ENCODE data around the gene PIK3R1. TPM values are rescaled to one million over a fixed set of nuclear protein-coding genes. Genes with fewer than 3 reads are reported as not detected.
"Not testable (repeated sequence)": the region's sequence is repeated elsewhere in the genome, so short reads cannot be mapped to it uniquely, and the experiment has no call there.

The PIK3R1 gene
- total RNA-seq, 2 experiments from 2014 or later: 75.6 to 97.0 TPM

DNA sequence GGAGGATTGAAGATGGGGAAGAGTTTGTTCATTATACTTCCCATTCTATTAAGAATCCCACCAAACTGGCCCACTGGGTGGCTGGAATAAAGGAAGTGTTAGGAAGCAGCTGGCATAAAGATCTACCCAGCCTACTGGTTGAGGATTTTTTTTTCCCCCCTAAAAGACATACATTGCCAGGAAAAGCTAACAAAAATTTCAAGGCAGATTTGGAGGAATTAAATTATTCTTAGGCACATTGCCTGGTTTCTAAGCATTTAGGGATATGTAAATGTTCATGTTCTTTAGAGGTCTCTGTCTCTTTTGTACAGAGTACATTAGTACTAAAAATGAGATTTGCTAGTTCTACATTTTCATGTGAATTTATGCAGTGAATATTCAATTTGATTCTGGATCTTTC lies 8.3 kb downstream of the PIK3R1 start:
- Mint-ChIP-seq H3K27ac (no peak overlapping the region), H3K4me1 (peaks cover 65% of the 10 kb centered on the region), H3K27me3 (no peaks in the 10 kb centered on the region), H3K4me3 (no peak overlapping the region), H3K36me3 (ENCODE audit: low read depth) (peaks cover 62% of the 10 kb centered on the region), H3K9me3 (no peaks in the 10 kb centered on the region)
- DNase-seq: no peak
- ChIA-PET CTCF (interaction anchor here (0.6 to 1.9 kb wide), 4 partner anchors 8 to 41 kb away, joined by 3 to 5 read pairs (median 4); no protein-coding TSS in a partner anchor), POLR2A (no interaction called here)

- no peaks in the 10 kb centered on the region for H3K27me3 Mint-ChIP-seq
- H3K9me3 Mint-ChIP-seq: no peaks in the 10 kb centered on the region
- H3K36me3 Mint-ChIP-seq (ENCODE audit: low read depth): peaks cover 63% of the 10 kb centered on the region
- DNase-seq: no peak
- no peak overlapping the region for H3K4me3 Mint-ChIP-seq
- CTCF ChIA-PET: interaction anchor here (0.6 to 1.9 kb wide), 3 partner anchors 8 to 12 kb away, joined by 3 to 5 read pairs (median 5); no protein-coding TSS in a partner anchor
- POLR2A ChIA-PET: interaction anchor here (0.6 kb wide), 1 partner anchor 1040 kb away, joined by 6 read pairs; no protein-coding TSS in a partner anchor
- peaks cover 60% of the 10 kb centered on the region for H3K4me1 Mint-ChIP-seq
- H3K27ac Mint-ChIP-seq: no peak overlapping the region
Observed at GRCh38 chr5:68224509-68225187, 9.1 kb downstream of the PIK3R1 start.

DNA sequence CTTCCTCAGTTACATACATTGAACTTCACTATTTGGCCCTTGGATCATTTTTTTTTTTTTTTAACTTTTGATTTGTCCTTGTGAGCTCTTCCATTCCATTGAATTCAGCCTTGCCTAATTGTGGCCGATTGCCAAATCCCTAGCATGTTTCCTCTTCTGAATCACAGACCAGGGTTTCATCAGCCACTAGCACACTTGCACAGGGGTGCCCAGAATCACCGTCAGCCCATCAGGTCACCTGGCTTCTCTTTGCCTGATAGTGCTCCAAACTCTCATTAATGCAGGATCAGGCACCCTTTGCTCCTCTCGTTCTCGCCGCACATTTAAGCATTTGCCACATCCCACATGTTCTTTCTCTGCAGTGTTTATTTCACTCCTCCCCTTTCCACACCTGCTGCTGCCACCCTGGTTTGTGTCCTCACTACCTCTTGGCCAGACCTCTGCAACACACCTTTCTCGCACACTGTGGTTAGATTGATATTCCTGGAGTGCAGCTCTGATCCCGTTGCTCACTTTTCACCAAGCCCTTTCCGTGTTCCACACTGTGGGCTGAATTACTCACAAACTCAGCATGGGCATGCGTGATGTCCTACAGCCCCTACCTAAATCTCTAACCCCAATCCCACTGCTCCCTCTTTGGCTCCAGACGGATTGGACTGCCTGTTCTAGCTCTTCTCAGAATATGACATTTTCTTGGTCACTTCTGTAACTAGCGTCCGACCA lies 9.8 kb downstream of the PIK3R1 start:
- Mint-ChIP-seq H3K27ac (no peak overlapping the region), H3K36me3 (ENCODE audit: low read depth) (peaks cover 59% of the 10 kb centered on the region)

DNA sequence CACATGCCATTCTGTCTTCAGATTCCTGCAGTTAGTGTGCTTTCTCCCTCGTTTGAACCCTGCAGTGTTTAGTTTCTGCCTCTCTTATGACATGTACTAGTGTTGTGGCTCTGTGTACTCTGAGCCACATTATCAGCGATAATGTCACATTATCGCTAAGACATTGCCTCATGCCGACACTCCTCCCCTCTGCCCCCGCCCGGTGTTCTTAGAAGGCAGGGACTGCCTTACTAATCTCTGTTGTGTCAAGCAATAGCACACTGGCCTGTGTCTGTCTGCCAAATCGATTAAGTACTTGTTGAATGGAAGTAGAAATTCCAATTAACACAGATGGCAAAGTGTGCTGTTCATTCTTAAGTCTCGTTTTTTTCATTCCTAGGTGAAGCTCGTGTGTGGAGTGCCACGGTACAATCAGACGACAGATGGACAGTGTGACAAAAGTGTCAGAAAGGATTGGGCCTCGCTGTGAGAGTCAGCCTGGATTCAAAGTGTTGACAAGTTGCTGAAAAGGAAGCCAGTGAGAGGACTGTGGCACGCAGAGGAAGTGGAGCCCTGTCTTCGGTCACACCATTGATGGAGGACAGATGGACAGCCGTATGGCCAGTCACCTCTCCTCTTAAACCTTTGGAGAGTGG lies 10.5 kb downstream of the PIK3R1 start:
- CTCF ChIA-PET: no interaction called here
- H3K4me3 Mint-ChIP-seq: no peak overlapping the region
- H3K9me3 Mint-ChIP-seq: no peaks in the 10 kb centered on the region
- no peak for DNase-seq
- no peaks in the 10 kb centered on the region for H3K27me3 Mint-ChIP-seq
- H3K27ac Mint-ChIP-seq: no peak overlapping the region
- H3K36me3 Mint-ChIP-seq (ENCODE audit: low read depth): peaks cover 52% of the 10 kb centered on the region
- peaks cover 58% of the 10 kb centered on the region for H3K4me1 Mint-ChIP-seq
- POLR2A ChIA-PET: no interaction called here

More for the DNA sequence above, 9.8 kb downstream of the PIK3R1 start:
- no peaks in the 10 kb centered on the region for H3K9me3 Mint-ChIP-seq
- ChIA-PET CTCF (interaction anchor here (1.9 kb wide), 2 partner anchors 9 to 12 kb away, joined by 5 read pairs; no protein-coding TSS in a partner anchor), POLR2A (interaction anchor here (0.6 kb wide), 1 partner anchor 1040 kb away, joined by 6 read pairs; no protein-coding TSS in a partner anchor)
- DNase-seq: no peak
- H3K4me1 Mint-ChIP-seq: peaks cover 57% of the 10 kb centered on the region
- H3K4me3 Mint-ChIP-seq: no peak overlapping the region
- H3K27me3 Mint-ChIP-seq: no peaks in the 10 kb centered on the region

DNA sequence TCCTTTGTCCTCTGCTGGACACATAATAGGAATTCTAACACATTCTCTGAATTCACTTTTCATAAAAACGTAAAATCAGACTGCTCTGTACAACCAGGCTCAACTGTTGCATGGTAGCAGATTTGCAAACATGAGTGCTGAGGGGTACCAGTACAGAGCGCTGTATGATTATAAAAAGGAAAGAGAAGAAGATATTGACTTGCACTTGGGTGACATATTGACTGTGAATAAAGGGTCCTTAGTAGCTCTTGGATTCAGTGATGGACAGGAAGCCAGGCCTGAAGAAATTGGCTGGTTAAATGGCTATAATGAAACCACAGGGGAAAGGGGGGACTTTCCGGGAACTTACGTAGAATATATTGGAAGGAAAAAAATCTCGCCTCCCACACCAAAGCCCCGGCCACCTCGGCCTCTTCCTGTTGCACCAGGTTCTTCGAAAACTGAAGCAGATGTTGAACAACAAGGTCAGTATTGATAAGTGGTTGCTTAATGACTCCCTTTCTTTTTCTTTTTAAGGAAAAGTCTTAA lies 11.1 kb downstream of the PIK3R1 start:
- H3K4me1 Mint-ChIP-seq: peaks cover 61% of the 10 kb centered on the region
- H3K27me3 Mint-ChIP-seq: no peaks in the 10 kb centered on the region
- CTCF ChIA-PET: no interaction called here
- no peak for DNase-seq
- H3K9me3 Mint-ChIP-seq: no peaks in the 10 kb centered on the region
- no peak overlapping the region for H3K4me3 Mint-ChIP-seq
- H3K27ac Mint-ChIP-seq: no peak overlapping the region
- POLR2A ChIA-PET: no interaction called here
- peaks cover 47% of the 10 kb centered on the region for H3K36me3 Mint-ChIP-seq (ENCODE audit: low read depth)

DNA sequence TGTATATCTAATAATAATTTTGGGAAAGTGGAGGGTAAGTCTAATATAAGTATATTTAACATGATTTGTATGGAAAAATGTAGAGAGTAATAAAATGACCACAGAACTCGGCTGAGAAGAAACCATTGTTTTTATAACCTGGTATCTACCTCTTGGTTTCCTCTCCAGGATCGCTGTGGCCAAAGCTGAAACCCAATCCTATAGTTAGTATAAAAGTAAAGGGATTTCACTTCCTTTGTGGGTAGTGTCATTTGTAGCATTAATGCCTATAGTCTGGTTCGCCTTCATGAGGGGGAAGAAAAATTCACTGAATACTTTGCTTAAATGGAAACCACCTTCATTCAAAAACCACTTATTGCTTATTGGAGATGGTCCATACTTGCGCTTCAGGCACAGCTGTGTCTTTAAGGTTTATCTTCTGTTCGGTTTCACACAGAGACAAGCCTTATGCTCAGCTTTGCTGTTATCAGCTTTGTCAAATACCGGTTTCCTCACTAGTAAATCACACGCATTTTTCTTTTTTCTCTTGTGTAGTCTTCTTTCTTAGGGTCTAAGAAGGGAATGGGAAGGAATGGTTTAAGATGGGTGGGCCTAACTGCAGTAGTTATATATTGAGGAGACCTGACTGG lies 12.1 kb downstream of the PIK3R1 start:
- Mint-ChIP-seq H3K27me3 (no peaks in the 10 kb centered on the region), H3K36me3 (ENCODE audit: low read depth) (peaks cover 45% of the 10 kb centered on the region), H3K9me3 (no peaks in the 10 kb centered on the region), H3K4me1 (peaks cover 59% of the 10 kb centered on the region), H3K4me3 (no peak overlapping the region), H3K27ac (no peak overlapping the region)
- ChIA-PET CTCF (interaction anchor here (0.6 to 0.9 kb wide), 3 partner anchors 11 to 1152 kb away, joined by 3 to 8 read pairs (median 3); no protein-coding TSS in a partner anchor), POLR2A (no interaction called here)
- no peak for DNase-seq

- CTCF ChIA-PET: interaction anchor here (1.7 kb wide), 1 partner anchor 14 kb away, joined by 3 read pairs; no protein-coding TSS in a partner anchor
- Mint-ChIP-seq H3K4me1 (peaks cover 48% of the 10 kb centered on the region), H3K36me3 (ENCODE audit: low read depth) (peaks cover 46% of the 10 kb centered on the region)
Observed at GRCh38 chr5:68229416-68229815, 13.9 kb downstream of the PIK3R1 start.

DNA sequence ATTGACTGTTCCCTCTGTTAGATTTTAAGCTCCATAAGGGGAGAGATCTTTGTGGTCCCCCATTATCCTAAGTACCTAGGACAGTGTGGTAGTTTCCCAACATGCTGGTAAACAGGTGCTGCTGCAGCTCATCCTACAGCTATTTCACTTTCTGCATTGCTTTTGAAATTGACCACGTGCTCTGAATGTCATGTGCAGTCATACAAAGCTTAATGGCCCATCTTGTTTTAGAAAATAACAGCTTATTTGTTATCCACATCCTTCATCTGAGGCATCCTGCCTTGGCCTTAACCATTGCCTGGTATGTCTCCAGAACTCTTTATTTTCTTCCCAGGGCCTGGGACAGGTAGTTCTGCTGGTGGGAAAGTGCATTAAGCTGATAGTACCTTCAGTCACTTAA lies 14.7 kb downstream of the PIK3R1 start:
- no peak for DNase-seq
- H3K4me3 Mint-ChIP-seq: no peak overlapping the region
- ChIA-PET POLR2A (no interaction called here), CTCF (interaction anchor here (0.6 to 1.7 kb wide), 5 partner anchors 9 to 23 kb away, joined by 3 to 5 read pairs (median 3); no protein-coding TSS in a partner anchor)
- H3K36me3 Mint-ChIP-seq (ENCODE audit: low read depth): peaks cover 42% of the 10 kb centered on the region
- no peak overlapping the region for H3K27ac Mint-ChIP-seq
- H3K27me3 Mint-ChIP-seq: no peaks in the 10 kb centered on the region
- H3K4me1 Mint-ChIP-seq: peaks cover 41% of the 10 kb centered on the region
- H3K9me3 Mint-ChIP-seq: no peaks in the 10 kb centered on the region

More at GRCh38 chr5:68229416-68229815, 13.9 kb downstream of the PIK3R1 start:
- Mint-ChIP-seq H3K27me3 (no peaks in the 10 kb centered on the region), H3K9me3 (no peaks in the 10 kb centered on the region), H3K4me3 (no peak overlapping the region), H3K27ac (no peak overlapping the region)
- POLR2A ChIA-PET: no interaction called here
- DNase-seq: no peak

- peaks cover 35% of the 10 kb centered on the region for H3K36me3 Mint-ChIP-seq (ENCODE audit: low read depth)
- no peak overlapping the region for H3K27ac Mint-ChIP-seq
- no peak overlapping the region for H3K4me3 Mint-ChIP-seq
- no peak for DNase-seq
- H3K27me3 Mint-ChIP-seq: no peaks in the 10 kb centered on the region
- no peaks in the 10 kb centered on the region for H3K9me3 Mint-ChIP-seq
- CTCF ChIA-PET: no interaction called here
- H3K4me1 Mint-ChIP-seq: peaks cover 34% of the 10 kb centered on the region
- POLR2A ChIA-PET: no interaction called here
Observed at GRCh38 chr5:68231414-68232076, 16.0 kb downstream of the PIK3R1 start.

DNA sequence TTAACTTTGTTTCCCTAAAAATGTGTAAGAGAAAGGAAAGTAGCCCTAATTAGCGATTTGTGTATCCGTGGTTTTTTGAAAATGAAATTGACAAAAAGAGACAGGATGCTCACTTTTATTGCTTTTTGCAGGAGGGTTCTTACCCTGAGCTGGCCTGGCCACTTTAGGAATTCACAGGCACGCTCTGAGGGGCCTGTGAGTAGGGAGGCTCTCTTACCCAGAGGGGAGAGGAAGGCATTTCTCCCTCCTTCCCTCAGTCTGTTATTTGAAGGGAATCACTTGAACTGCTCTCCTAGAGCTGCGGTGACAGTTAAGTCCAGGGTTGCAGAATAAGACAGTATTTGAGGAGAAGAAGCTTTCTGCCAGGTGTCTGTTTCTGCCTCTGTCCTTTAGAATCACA lies 16.7 kb downstream of the PIK3R1 start:
- Mint-ChIP-seq H3K27me3 (no peaks in the 10 kb centered on the region), H3K9me3 (no peaks in the 10 kb centered on the region), H3K4me1 (peaks cover 33% of the 10 kb centered on the region), H3K27ac (no peak overlapping the region), H3K36me3 (ENCODE audit: low read depth) (peaks cover 31% of the 10 kb centered on the region), H3K4me3 (no peak overlapping the region)
- CTCF ChIA-PET: no interaction called here
- DNase-seq: no peak
- POLR2A ChIA-PET: no interaction called here

DNA sequence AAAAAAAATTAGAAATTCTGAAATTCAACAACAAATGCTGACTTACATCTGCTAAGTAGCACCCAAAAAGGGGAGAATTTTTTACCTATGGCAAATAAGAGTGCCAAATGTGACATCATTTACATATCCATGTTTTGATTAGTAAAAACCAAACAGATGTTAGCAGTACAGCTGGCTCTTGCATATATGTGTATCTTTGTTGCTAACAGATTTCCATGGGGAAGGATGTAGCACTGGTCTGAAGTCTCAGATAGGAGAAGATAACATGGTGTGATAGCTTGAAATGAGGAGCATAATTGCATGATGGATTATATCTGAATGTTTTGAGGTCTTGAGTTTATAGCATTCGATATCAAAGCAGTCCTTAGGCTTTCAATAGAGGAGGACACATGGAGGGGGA lies 17.5 kb downstream of the PIK3R1 start:
- Mint-ChIP-seq H3K36me3 (ENCODE audit: low read depth) (peaks cover 23% of the 10 kb centered on the region), H3K27ac (no peak overlapping the region), H3K27me3 (no peaks in the 10 kb centered on the region), H3K4me1 (peaks cover 32% of the 10 kb centered on the region), H3K4me3 (no peak overlapping the region), H3K9me3 (no peaks in the 10 kb centered on the region)
- CTCF ChIA-PET: no interaction called here
- no peak for DNase-seq
- POLR2A ChIA-PET: no interaction called here

DNA sequence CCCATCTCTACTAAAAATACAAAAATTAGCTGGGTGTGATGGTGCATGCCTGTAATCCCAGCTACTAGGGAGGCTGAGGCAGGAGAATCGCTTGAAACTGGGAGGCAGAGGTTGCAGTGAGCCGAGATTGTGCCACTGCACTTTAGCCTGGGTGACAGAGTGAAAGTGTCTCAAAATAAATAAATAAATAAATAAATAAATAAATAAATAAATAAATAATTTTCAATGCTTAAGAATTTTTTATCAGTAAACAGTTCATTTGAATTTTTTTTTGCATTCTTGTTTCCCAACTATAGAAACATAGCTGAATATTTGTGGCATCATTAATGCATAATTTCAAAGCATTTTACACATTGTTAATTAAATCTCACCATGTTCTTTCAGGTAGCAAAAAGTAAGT lies 19.7 kb downstream of the PIK3R1 start:
- H3K4me3 Mint-ChIP-seq, H3K27me3 Mint-ChIP-seq, H3K9me3 Mint-ChIP-seq, DNase-seq, POLR2A ChIA-PET, H3K27ac Mint-ChIP-seq, CTCF ChIA-PET: not testable (repeated sequence)
- Mint-ChIP-seq H3K36me3 (ENCODE audit: low read depth) (peaks cover 13% of the 10 kb centered on the region), H3K4me1 (peaks cover 47% of the 10 kb centered on the region)
